HPDE6-E6E7 (cell line): Measurements from ENCODE around the gene LOXL4.

ENCODE experiments used
- DNase-seq: peaks from one replicate; pipeline ENCODE4 v3.0.0; 2011; ENCODE audit warnings: missing footprints; ENCODE audit errors: extremely low spot score

LOXL4 gene

GRCh38 chr10:98295401-98295811 lies 27.4 kb upstream of the LOXL4 start:
- no peak for DNase-seq

- DNase-seq: no peak
Measured at GRCh38 chr10:98294270-98294627, 26.3 kb upstream of the LOXL4 start.

- no peak for DNase-seq
Measured at GRCh38 chr10:98293550-98294269, 25.7 kb upstream of the LOXL4 start.

GRCh38 chr10:98292971-98293370 lies 25.0 kb upstream of the LOXL4 start:
- no peak for DNase-seq

GRCh38 chr10:98289802-98290209 lies 21.8 kb upstream of the LOXL4 start:
- no peak for DNase-seq

GRCh38 chr10:98287321-98287720 lies 19.3 kb upstream of the LOXL4 start:
- DNase-seq: no peak

- no peak for DNase-seq
Measured at GRCh38 chr10:98286419-98286818, 18.4 kb upstream of the LOXL4 start.

GRCh38 chr10:98285416-98285815 lies 17.4 kb upstream of the LOXL4 start:
- DNase-seq: no peak

- no peak for DNase-seq
Measured at GRCh38 chr10:98276311-98276710, 8.3 kb upstream of the LOXL4 start.

- no peak for DNase-seq
Measured at GRCh38 chr10:98274562-98274961, 6.6 kb upstream of the LOXL4 start.

GRCh38 chr10:98273057-98273850 lies 5.3 kb upstream of the LOXL4 start:
- no peak for DNase-seq

- no peak for DNase-seq
Measured at GRCh38 chr10:98272656-98273055, 4.7 kb upstream of the LOXL4 start.

- DNase-seq: no peak
Measured at GRCh38 chr10:98272245-98272644, 4.3 kb upstream of the LOXL4 start.

GRCh38 chr10:98270786-98271185 lies 2.8 kb upstream of the LOXL4 start:
- DNase-seq: no peak

- DNase-seq: no peak
Measured at GRCh38 chr10:98270073-98270740, 2.2 kb upstream of the LOXL4 start.

- DNase-seq: peak; percentile 66
Measured at GRCh38 chr10:98269435-98269912, 1.5 kb upstream of the LOXL4 start.

GRCh38 chr10:98268694-98269431 lies 869 bp upstream of the LOXL4 start:
- no peak for DNase-seq

- DNase-seq: no peak
Measured at GRCh38 chr10:98267069-98267893, 713 bp downstream of the LOXL4 start.

GRCh38 chr10:98266647-98267046 lies 1.3 kb downstream of the LOXL4 start:
- no peak for DNase-seq

GRCh38 chr10:98265403-98266378 lies 2.3 kb downstream of the LOXL4 start:
- DNase-seq: no peak
